GM03348 (cell line): ENCODE measurements around the gene PDLIM7.
"Not testable (repeated sequence)": the region's sequence is repeated elsewhere in the genome, so short reads cannot be mapped to it uniquely, and the experiment has no call there.

Experiments
- DNase-seq: peaks from one replicate; pipeline ENCODE4 v3.0.0; 2012; ENCODE audit warnings: low spot score

PDLIM7 gene

GRCh38 chr5:177497292-177498012 is at the start of gene PDLIM7:
TSS of gene PDLIM7 (minus strand) at chr5:177497604. CDS start at chr5:177496512, 1,092 bp downstream.
- peak; percentile 99 for DNase-seq

DNA sequence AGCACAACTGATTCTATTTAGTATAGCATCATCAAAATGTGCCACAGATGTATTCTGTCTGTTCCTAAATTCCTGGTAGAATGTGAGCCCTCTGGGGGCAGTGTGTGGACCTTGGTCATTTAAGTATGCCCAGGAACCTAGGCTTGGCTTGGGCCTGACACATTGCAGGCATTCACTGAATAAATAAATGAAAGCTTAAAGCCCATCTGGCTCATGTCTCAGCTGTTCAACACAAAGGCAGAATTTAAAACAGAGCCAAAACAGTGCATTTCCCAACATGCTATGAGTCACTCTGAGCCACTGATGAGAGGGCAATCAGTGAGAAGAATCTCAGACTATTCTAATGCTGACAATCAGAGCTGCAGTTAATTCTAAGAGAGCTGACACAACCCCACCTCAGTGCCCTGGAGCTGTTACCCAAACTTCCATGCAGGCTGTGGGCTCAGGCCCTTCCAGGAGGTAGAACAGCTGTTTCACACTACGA is 48.9 kb upstream of the PDLIM7 start:
- DNase-seq = peak; percentile 86

- peak; percentile 73 for DNase-seq
Measured at GRCh38 chr5:177545487-177546257, 48.3 kb upstream of the PDLIM7 start.

DNA sequence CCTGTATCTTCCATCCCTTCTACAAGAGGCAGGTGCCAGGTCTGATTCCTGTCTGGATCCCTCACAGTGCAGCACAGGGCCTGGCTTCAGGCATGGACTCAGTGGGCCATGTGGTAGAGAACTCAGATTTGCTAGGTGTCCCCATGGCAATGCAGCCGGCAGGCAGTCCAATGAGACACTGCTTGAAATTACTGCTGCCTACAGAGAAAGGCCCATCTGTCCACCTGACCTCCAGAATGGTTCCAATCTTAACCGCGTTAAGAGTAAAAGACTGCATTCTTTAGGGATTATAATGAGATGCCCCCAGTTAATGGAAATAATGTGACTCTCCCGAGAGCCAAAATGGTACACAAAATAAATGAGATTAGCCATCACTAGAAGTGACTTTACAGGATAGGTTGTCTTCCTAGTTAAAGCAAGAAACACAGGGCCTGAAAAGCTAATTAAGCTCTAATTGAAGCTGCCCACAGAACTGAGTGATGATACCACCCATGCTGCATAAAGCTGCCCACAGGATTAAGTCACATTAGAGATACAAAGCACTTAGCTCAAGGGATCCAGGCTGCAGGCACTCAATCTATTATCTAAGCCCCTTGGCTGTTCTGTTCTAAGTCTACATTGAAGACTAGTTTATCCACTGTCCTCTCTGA is 45.5 kb upstream of the PDLIM7 start:
- DNase-seq = no peak

DNA sequence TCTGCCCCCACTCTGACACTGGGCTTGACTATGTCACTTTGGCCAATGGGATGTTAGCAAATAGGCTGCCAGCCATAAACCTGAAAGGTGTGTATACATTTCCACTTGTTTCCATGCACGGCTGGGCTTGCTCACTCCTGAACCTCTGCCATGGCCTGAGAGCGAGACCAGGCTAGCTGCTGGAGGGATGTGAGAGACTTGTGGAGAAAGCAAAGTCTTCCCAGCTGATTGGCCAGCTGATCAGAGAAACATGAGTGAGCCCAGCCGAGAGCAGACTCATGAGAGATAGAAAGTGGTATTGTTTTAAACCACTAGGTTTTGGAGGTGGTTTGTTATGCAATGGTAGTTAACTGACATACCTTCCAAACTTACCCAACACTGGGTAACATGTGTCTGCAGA is 43.0 kb upstream of the PDLIM7 start:
- DNase-seq = no peak

DNA sequence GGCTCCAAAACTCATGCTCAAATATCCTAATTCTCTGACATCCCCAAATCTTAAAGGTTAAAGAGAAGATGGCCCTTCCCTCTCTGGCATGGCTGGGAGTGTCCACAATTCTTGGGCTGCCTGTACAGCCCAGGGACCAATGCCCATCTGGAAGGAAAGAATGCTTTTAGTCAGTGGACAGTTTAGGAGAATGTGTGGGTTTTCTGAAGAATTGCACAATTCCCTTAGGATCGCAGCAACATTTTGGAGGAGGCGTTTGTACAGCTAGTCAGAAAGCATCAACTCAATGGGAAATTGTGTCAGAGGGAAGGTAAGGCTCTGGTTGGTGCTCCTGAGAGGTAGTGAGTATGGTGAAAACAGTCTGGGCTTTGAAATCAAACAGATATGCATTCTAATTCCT is 42.0 kb upstream of the PDLIM7 start:
- peak; percentile 89 for DNase-seq

- DNase-seq = no peak
Measured at GRCh38 chr5:177538876-177539275, 41.5 kb upstream of the PDLIM7 start.

DNA sequence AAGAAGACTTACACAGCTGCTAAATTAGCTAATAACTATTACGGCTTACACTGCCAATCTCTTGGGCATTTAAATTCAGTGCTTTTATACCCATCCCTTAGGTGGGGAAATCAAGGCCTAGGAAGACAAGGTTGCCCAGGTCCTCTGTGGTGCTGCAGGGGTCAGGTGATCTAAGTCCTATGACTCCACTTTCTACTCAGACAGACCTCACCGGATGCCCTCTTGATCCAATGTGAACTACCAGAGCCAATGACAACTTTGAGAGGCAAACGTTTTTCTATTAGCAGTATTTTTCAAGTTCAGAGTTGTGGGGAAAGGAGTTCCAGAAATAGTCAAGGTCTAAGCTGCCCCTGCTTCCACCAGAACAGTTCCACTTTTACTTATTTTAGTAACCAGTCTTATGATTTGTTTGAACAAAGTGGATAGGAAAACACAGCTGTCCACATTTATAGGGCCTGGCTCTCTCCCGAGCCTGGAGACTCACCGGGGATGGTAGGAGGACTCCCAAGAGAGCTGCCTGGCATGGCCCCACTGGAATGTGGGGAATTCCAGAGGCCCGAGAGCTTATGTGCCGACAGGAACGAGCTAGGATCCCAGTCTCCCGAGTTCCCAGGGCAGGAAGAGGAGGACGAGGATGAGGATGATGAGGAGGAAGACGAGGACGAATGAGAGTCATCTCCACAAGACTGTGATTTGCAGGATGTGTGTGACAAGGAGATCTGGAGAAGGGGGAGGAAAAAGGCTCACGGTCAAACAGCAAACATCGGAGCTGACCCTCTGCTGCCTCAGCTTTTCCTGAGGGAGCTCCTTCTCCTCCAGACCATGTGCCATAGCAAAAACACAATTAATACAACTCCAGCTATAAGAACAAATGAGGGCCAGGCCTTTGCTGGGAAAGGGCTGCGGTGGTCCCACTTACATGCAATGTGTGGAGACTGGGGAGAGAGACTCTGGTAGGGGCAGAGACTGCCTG is 40.3 kb upstream of the PDLIM7 start:
- DNase-seq = peak; percentile 93

- no peak for DNase-seq
Measured at GRCh38 chr5:177536386-177536785, 39.0 kb upstream of the PDLIM7 start.

GRCh38 chr5:177535125-177535524 is 37.7 kb upstream of the PDLIM7 start:
- no peak for DNase-seq

DNA sequence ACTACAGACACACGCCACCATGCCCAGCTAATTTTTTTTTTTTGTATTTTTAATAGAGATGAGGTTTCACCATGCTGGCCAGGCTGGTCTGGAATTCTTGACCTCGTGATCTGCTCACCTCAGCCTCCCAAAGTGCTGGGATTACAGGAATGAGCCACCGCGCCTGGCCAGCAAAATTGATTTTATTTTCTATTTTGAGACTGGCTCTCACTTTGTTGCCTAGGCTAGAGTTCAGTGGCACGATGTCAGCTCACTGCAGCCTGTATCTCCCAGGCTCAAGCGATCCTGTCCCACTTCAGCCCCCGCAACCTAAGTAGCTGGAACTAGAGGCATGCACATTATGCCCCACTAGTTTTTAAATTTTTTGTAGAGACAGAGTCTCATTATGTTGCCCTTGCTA is 37.0 kb upstream of the PDLIM7 start:
- DNase-seq = not testable (repeated sequence)

DNA sequence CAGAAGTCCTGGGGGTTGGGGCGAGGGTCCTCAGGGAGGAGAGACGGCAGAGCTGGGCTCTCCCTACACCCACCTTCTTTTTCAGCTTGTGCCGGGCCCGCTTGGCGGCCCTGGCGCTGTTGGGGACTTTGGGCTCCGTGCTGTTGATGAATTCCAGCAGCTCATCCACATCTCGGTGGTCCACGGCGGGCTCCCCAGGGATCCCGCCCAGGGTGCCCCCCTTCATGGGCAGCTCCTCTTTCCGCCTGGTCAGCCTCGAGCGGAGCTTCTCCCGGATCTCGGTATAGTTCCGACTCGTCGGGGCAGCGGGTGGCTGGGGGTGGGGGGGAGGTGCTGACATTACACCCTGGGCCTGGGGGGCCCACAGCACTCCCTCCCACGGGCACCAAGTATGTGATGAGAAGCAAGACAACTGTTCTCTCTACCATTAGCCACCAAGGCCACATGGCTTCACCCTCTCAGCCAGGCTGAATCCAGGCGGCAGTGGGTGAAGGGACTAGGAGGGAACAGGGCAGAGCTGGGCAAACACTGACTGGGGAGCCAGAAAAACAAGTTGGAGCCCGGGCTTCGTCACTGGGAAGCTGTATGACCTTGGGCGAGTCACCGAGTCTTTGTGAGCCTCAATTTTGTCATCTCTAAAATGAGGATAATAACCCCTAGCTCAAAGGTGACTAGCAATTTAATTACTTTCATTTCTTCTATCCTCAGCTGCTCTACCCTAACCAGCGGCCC is 34.0 kb upstream of the PDLIM7 start:
- no peak for DNase-seq

DNA sequence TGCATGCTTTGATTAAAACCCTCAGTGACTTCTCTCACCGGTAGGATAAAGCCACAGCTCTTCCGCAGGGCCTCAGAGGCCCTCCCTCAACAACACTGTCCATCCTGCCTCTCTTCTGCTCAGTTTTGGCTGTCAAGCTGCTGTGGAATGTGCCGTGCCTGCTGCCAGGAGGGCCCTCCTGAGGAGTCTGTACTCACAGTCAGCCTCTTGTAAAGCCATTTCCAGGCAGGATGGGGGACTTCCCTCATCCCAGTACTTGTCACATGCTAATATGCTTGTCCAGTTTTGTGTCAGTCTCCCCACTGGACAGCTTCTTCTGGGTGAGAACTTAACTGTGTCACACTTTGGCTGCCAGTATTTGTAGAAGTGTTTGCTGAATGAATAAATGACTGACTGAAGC is 33.2 kb upstream of the PDLIM7 start:
- no peak for DNase-seq

- no peak for DNase-seq
Measured at GRCh38 chr5:177529247-177530203, 32.1 kb upstream of the PDLIM7 start.

GRCh38 chr5:177528631-177529030 is 31.2 kb upstream of the PDLIM7 start:
- no peak for DNase-seq

GRCh38 chr5:177527595-177527994 is 30.2 kb upstream of the PDLIM7 start:
- no peak for DNase-seq

- DNase-seq = no peak
Measured at GRCh38 chr5:177526791-177527190, 29.4 kb upstream of the PDLIM7 start.

GRCh38 chr5:177526191-177526590 is 28.8 kb upstream of the PDLIM7 start:
- DNase-seq = no peak

DNA sequence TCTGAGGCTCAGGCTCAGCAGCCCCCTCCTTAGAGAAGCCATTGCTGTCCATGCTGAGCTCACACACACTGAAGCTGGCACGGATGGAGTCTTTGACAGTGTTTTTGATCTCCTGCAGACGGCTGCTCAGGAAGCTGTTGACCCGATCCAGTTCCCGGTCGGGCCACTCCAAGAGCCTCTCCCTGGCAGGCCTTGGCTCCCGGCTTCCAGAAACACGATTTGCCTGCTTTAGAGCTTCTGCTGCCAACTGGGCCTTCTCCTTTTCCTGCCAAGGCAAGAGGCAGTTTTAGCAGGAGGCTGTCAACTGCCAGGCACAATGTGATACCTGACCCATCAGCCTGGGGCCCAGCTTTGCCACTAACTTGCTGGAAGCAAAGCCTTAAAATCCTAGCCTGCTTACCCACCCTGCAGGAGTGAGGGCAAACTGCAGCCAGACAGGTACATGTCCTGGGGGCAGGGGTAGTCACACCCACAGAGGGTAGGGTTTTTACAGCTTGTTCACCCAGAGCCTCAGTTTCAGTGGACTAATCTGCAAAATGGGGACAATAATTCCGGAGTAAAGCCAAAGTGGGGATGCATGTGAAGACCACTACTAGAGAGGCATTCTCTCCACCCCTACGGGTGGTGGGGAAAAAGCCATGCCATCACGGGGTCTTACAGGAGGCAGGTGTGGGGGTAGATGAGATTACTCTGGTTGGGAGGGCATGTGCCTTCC is 27.7 kb upstream of the PDLIM7 start:
- no peak for DNase-seq
